Gastrocnemius medialis (tissue), 4 donors: ENCODE measurements around the gene KCTD3. TPM values are rescaled to one million over a fixed set of nuclear protein-coding genes. Genes with fewer than 3 reads are reported as not detected.

Experiments
- ATAC-seq, 2 donors: fragments of 150-250 bp; one replicate each; pipeline ENCODE4 v1.9.1; 2016
- DNase-seq, 2 donors: peaks; one replicate each; pipeline ENCODE4 v3.0.0-alpha.2; 2019
- H3K27ac ChIP-seq, 4 donors: fragments of 200-600 bp; sonication (generic); 1 replicate in 1 of 4; 2 replicates in 3 of 4; pipeline ENCODE4 v1.5.1; 2016 to 2018; ENCODE audit warnings: mild to moderate bottlenecking in 2 of 4, moderate library complexity in 1 of 4
- H3K27me3 ChIP-seq, 3 donors: fragments of 200-600 bp; sonication (generic) in 2 of 3; 1 replicate in 1 of 3; 2 replicates in 2 of 3; pipeline versions ENCODE4 v1.5.1 to v1.6.0; 2016 to 2019; ENCODE audit warnings: mild to moderate bottlenecking in 1 of 3, moderate library complexity in 1 of 3
- H3K36me3 ChIP-seq, 2 donors: fragments of 200-600 bp; sonication (generic) in 1 of 2; one replicate each; pipeline ENCODE4 v1.5.1; 2017 to 2018
- H3K4me1 ChIP-seq, 2 donors: fragments of 200-600 bp; sonication (generic) in 1 of 2; one replicate each; pipeline ENCODE4 v1.5.1; 2016 to 2017; ENCODE audit warnings: mild to moderate bottlenecking in 2 of 2
- H3K4me3 ChIP-seq, 4 donors: fragments of 200-600 bp; sonication (generic) in 3 of 4; 1 replicate in 1 of 4; 2 replicates in 3 of 4; pipeline ENCODE4 v1.5.1; 2016 to 2019; ENCODE audit warnings: mild to moderate bottlenecking in 2 of 4
- H3K9me3 ChIP-seq, 3 donors: fragments of 200-600 bp; sonication (generic) in 2 of 3; 1 replicate in 1 of 3; 2 replicates in 2 of 3; pipeline ENCODE4 v1.5.1; 2016 to 2019
- POLR2A ChIP-seq, 2 donors: fragments of 450-650 bp; IDR thresholded peaks; one replicate each; pipeline ENCODE4 v1.6.1; 2017; ENCODE audit warnings: antibody characterized with exemption in 2 of 2, mild to moderate bottlenecking in 2 of 2, moderate library complexity in 2 of 2
- in situ Hi-C, 4 donors: fragments of 200-750 bp; cut with MboI; loops; one replicate each; pipeline versions ENCODE4 v1.15.0 to v1.8.0; 2017; ENCODE audit warnings: low sequenced_read_pairs in 4 of 4
- intact Hi-C: fragments of 100-400 bp; cut with DNase I; formaldehyde crosslinking; loops from one replicate; pipeline ENCODE4 v1.15.1; 2023; ENCODE audit warnings: low total_unique reads
- total RNA-seq, 4 donors: library from RNA; depleted of rRNA; stranded (reverse); fragments of >200 nt; gene quantifications; one replicate each; pipeline versions ENCODE4 v1.1.0 to v1.2.3, GENCODE V29; 2016
- TF ChIP-seq, protein P1 (sequence below), 5 experiments: fragments of 450-650 bp in 3 of 5; fragments of 200-600 bp in 2 of 5; sonication (generic) in 2 of 5; IDR thresholded peaks in 4 of 5; conservative IDR thresholded peaks in 1 of 5; 1 replicate in 4 of 5; 2 replicates in 1 of 5; pipeline ENCODE4 v1.5.1; 2016 to 2019; ENCODE audit warnings: antibody characterized with exemption in 5 of 5, mild to moderate bottlenecking in 3 of 5, moderate library complexity in 3 of 5

Gene KCTD3
- total RNA-seq, 4 donors from 2014 or later = 16.6 to 26.7 (median 20.7) TPM

DNA sequence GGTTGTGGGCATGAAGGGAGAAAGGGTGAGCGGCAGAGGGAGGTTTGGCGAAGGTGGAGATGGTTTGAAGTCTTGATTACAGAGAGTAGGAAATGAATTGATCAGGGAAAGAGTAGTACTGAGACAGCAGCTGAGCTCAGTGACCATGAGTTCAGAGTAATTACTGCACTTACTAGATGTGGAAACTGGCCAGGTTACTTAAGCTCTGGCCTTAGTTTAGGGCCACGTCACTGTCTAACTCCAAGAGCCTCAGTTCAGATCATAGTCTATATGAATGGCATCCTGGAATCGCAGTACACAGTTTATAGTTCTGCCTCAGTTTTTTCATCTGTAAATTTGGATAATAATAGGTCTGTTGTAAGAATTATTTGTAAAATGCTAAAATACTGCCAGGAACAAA lies 78.1 kb downstream of the KCTD3 start:
- H3K27me3 ChIP-seq = peaks cover 0 to 3% (median 0%) of the 10 kb centered on the region in 3 donors
- no peak overlapping the region for H3K4me3 ChIP-seq
- intact Hi-C loops = no loop called here
- H3K36me3 ChIP-seq = no peaks in the 10 kb centered on the region
- no peaks in the 10 kb centered on the region for H3K4me1 ChIP-seq
- ATAC-seq (no peak), DNase-seq (no peak)
- no peak for TF ChIP-seq POLR2A (IDR thresholded peaks at IDR 0.05)
- TF ChIP-seq, protein P1, sequence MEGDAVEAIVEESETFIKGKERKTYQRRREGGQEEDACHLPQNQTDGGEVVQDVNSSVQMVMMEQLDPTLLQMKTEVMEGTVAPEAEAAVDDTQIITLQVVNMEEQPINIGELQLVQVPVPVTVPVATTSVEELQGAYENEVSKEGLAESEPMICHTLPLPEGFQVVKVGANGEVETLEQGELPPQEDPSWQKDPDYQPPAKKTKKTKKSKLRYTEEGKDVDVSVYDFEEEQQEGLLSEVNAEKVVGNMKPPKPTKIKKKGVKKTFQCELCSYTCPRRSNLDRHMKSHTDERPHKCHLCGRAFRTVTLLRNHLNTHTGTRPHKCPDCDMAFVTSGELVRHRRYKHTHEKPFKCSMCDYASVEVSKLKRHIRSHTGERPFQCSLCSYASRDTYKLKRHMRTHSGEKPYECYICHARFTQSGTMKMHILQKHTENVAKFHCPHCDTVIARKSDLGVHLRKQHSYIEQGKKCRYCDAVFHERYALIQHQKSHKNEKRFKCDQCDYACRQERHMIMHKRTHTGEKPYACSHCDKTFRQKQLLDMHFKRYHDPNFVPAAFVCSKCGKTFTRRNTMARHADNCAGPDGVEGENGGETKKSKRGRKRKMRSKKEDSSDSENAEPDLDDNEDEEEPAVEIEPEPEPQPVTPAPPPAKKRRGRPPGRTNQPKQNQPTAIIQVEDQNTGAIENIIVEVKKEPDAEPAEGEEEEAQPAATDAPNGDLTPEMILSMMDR (IDR thresholded peaks at IDR 0.05 in 4 of 5, conservative IDR thresholded peaks at IDR 0.05 in 1 of 5) = no peak
- H3K9me3 ChIP-seq = no peaks in the 10 kb centered on the region
- no peak overlapping the region for H3K27ac ChIP-seq
- in situ Hi-C loops = no loop called here

DNA sequence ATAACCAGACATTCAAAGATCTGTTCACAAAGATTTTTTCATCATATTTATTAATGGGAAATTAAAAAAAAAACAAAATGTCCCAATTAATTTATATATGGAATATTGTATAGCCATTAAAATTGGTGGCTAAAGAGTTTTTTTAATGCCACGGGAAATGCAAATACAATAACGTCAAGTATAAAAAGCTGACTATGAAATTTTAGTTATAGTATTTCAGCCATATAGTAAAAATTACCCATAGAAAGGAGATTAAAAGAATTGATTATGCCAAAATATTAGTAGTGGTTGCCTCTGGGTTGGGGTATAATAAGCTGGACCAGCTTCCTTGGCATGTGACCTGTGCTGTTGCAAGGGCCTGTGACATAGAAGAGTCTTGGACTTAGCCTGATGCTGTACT lies 78.8 kb downstream of the KCTD3 start:
- H3K27ac ChIP-seq = no peak overlapping the region
- no peak for ATAC-seq
- in situ Hi-C loops (no loop called here), intact Hi-C loops (no loop called here)
- no peak for DNase-seq
- H3K4me3 ChIP-seq = no peak overlapping the region
- TF ChIP-seq, protein P1 (IDR thresholded peaks at IDR 0.05 in 4 of 5, conservative IDR thresholded peaks at IDR 0.05 in 1 of 5) = no peak
- TF ChIP-seq POLR2A (IDR thresholded peaks at IDR 0.05) = no peak
- H3K9me3 ChIP-seq = no peaks in the 10 kb centered on the region
- peaks cover 0 to 3% (median 0%) of the 10 kb centered on the region in 3 donors for H3K27me3 ChIP-seq
- no peaks in the 10 kb centered on the region for H3K36me3 ChIP-seq
- no peaks in the 10 kb centered on the region for H3K4me1 ChIP-seq

DNA sequence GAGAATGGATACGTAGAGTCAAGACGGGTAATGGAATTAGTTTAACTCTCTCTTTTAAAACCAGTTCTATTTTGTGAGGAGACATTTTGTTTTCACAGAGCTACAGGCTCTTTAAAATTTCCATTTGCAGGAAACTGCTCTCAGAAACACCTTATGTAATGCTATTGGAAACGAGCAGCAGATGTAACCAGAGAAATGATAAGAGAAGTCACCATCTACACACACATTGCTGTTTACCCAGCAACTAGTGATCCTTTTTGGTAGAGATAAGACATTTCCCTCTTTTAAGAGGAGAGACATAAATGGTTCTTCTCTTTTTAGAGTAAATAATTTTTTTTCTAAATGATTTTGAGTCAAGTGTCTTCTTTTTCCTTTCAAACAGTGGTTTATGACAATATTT lies 80.6 kb downstream of the KCTD3 start:
- intact Hi-C loops (no loop called here), in situ Hi-C loops (no loop called here)
- no peak for DNase-seq

DNA sequence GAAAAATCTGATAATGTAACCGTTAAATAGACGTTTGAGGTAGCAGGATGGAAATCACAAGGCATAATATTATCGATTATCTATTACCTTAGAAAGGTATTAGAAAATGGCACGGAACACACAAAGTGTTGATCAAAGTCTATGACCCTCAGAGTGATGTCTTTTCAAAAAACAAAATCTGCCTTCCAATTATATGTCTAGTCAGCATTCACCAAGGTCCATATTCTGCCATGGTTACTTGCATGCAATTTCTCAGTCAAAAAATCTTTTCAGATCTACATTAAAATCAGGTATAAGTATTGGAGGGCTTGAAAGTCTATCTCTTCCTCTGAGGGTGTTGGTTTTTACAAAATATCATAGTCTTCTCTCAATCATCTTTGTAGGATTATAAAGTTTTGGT lies 81.9 kb downstream of the KCTD3 start:
- TF ChIP-seq, protein P1 (IDR thresholded peaks at IDR 0.05 in 4 of 5, conservative IDR thresholded peaks at IDR 0.05 in 1 of 5) = no peak
- no peak for TF ChIP-seq POLR2A (IDR thresholded peaks at IDR 0.05)
- ATAC-seq (no peak), DNase-seq (no peak)
- no peak overlapping the region for H3K4me3 ChIP-seq
- H3K36me3 ChIP-seq = no peaks in the 10 kb centered on the region
- no peak overlapping the region for H3K27ac ChIP-seq
- in situ Hi-C loops = no loop called here
- H3K27me3 ChIP-seq = peaks cover 0 to 3% (median 0%) of the 10 kb centered on the region in 3 donors
- intact Hi-C loops = no loop called here
- H3K4me1 ChIP-seq = no peaks in the 10 kb centered on the region
- H3K9me3 ChIP-seq = no peaks in the 10 kb centered on the region

More for the DNA sequence above, 80.6 kb downstream of the KCTD3 start:
- H3K27me3 ChIP-seq = peaks cover 0 to 3% (median 0%) of the 10 kb centered on the region in 3 donors
- H3K36me3 ChIP-seq = no peaks in the 10 kb centered on the region
- H3K27ac ChIP-seq = no peak overlapping the region
- no peak for TF ChIP-seq POLR2A (IDR thresholded peaks at IDR 0.05)
- TF ChIP-seq, protein P1 (IDR thresholded peaks at IDR 0.05 in 4 of 5, conservative IDR thresholded peaks at IDR 0.05 in 1 of 5) = no peak
- no peaks in the 10 kb centered on the region for H3K4me1 ChIP-seq
- no peak overlapping the region for H3K4me3 ChIP-seq
- H3K9me3 ChIP-seq = no peaks in the 10 kb centered on the region
- no peak for ATAC-seq
